GM18499 (cell line): ENCODE measurements around the gene CYLD.

Experiments
- ATAC-seq: cut with Tn5 transposase; IDR thresholded peaks from one replicate; pipeline ENCODE4 v1.9.1; 2021; ENCODE audit warnings: moderate number of reproducible peaks; ENCODE audit not compliant: insufficient read depth, unreplicated experiment

CYLD gene

DNA sequence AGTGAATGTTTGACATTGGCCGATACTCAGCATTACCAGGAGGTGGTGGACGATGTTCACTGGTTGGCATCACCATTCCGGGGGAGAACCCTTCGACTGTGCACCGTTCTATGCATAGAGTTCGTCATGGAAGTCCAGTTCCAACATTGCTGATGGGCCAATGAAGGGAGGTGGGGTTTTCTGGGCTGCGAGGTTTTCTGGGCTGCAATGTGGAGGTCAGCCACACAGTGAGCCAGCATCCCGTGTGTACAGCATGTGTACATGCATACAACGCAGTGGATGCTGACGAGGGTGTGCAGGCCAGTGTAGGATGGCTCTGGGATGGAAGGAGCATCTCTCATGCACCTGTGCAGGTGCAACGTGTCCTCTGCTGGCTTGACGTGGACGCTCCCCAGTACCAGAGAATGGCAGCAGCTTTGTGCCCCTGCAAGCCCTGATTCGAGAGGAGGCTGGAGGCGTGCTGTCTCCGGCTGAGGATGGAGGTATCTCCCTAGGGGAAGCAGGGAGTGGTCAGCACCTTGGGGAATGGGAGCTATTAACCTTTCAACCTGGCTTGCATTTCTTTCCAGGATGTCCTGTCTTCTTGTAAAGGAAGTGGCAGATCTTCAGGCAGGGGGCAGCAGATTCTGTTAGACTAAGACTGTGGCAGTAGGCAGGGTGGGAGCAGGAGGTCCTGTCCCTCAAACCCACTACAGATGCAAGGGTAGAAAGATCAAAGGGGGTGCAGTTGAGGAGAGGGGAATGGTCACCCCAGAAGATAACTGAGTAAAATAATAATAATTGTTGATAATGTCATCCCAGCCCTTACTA is 98.2 kb downstream of the CYLD start:
- ATAC-seq = no peak

DNA sequence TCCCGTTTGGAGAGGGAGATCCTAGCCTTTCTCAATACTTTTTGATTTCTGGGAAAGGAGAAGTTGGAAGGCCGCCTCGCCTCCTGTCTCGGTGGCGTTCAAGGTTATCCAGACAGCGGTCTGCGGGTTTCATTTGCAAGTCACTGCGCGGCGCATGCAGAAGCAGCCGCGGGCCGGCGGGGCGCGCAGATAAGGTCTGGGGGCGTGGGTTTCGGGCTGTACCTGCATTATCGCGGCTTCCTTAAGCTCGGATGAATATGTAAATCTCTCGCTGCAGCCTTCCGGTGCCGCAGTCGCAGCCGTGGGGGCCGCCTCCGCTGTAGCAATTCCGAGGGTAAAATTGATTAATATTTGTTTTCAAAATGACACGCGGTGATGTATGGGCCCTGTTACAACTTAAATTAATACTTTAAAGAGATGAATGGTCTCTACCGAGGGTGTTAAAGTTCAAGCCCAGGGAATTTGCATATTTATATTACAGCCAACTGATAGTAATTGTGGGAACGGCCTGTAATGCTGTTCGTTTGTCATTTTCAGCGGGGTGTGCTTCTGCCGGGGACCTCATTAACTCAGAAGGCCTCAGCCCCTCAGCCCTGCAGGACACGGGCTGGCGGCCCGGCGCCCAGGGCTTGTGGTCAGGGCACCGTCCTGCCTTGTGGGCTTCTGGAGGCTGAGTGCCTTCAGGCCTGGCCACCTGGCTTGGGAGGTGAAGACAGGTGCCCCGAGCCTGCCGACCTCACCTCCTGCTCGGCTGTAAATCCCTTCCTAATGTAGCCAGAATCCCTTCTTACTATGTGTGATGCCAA is 99.4 kb downstream of the CYLD start:
- ATAC-seq = no peak

GRCh38 chr16:50842013-50842505 is 100.2 kb downstream of the CYLD start:
- ATAC-seq = no peak

DNA sequence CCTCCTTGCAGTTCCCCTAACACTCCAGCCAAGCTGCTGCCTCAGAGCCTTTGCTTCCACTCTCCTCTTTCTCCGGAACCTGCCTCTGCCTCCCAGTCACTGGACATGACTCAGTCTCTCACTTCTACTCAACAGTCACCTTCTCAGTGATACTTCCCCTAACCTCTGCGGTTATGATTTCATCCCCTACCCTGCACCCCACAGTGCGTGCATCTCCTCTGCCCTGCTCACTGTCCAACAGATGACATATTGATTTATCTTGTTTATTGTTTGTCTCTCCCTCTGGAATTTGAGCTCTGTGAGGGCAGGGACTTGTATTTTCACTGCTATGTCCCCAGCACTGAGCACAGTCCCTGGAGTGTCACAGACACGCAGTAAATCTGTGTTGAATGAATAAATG is 100.7 kb downstream of the CYLD start:
- ATAC-seq = no peak

DNA sequence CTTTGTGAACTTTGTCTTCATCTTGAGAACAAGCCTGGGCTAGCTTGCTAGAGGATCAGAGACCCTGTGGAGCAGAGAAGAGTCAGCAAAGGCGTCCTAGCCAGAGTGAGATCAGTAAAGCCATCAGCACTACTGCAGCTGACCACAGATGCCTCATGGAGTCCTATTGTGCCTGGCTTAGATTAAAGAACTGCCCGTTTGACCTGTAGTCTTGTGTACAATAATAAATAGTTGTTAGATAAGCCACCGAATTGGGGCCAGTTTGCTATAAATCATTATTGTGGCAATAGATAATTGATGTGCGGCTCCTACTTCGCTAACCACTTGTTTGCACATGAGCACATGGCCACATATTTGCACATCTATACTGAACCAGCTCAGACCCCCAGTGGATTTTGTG is 103.0 kb downstream of the CYLD start:
- no peak for ATAC-seq

DNA sequence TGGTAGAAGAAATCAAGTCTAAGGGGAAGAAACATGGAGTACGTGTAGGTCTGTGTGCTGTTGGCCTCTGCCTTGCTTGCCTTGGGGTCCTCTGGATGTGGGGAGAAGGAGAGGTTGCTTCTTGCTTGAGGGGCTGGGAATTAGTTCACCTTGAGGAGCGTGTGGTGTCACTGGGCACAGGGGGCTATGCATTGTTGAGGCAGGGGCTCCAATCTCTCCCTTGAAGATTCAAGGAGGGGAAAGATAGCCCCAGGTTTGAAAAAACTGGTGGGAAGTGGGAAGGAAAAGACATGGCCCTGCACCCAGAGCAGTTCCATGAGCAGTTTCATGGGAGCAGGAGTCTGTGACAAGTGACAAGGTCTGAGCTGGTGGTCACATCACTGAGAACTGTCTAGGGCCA is 103.4 kb downstream of the CYLD start:
- ATAC-seq = no peak

DNA sequence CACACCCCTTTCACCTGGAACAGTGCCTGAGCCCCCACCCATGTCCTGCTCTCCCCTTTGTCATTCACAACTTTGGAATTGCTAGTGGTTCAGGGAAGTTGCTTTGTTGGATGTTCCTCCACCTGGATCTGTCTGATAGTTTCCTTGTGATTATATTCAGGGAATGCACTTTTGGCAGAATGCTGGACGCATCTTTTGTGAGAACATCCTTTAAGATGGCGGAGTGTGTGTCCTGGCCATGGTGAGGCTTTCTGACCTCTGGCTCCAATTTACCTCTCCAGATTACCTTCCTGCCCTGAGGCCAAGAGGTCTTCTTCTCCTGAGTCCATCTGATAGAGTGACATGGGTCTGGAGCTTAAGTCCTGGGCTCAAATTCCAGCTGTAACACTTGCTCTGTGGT is 104.6 kb downstream of the CYLD start:
- no peak for ATAC-seq

- ATAC-seq = no peak
Measured at GRCh38 chr16:50847166-50847565, 105.3 kb downstream of the CYLD start.

DNA sequence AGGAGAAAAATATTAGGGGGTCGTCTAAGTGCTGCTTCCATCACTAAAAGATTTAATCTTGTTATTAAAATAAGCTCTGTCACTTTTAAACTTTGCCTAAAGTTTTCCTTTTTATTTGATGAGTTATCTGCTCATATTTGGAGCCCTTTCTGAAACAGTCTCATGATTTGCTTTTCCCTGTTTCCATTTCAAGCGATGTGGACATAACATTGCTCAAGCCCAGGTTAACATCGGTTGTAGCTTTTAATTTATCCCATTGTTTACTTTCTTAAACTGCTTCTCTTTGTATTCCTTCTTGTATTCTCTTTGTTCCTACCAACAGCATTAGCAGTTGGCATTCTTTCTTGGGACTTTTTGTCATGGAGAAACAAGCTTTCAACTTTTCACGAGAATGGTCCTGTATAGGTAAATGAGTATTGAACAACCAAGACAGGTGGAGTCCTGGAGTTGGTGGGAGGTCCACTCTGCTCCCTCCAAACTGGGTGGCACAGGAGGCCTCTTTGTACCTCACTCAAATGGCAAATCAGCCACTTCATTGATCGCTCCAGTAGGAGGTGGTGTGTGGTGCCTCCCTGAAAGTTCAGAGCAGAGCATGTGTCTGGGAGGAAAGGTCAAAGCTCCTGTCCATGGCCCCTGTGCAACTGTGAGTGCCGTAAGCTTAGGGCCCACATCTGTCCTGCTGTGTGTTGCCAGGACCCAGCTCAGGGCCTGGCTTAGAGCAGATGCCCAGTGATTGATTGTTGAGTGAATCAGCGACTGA is 107.0 kb downstream of the CYLD start:
- no peak for ATAC-seq
